Smooth muscle cell (in vitro differentiated cells): ENCODE measurements around the gene MYOZ3. TPM values are rescaled to one million over a fixed set of nuclear protein-coding genes. Genes with fewer than 3 reads are reported as not detected.

Source experiments
- DNase-seq: peaks from one replicate; lab custom pipeline; 2025; ENCODE audit not compliant: unreplicated experiment; lab: John Stamatoyannopoulos, UW
- H2AFZ ChIP-seq: fragments of 200-600 bp; sonication (generic); 2 replicates; pipeline ENCODE4 v1.6.0; 2016; ENCODE audit warnings: antibody characterized with exemption, low read depth, mild to moderate bottlenecking
- H3F3A ChIP-seq: fragments of 200-600 bp; sonication (generic); 2 replicates; pipeline ENCODE4 v1.6.0; 2017; ENCODE audit warnings: antibody characterized with exemption, low read depth
- H3K27ac ChIP-seq: fragments of 200-600 bp; sonication (generic); 2 replicates; pipeline ENCODE4 v1.5.1; 2016; ENCODE audit warnings: low read depth, mild to moderate bottlenecking
- H3K27me3 ChIP-seq: fragments of 200-600 bp; sonication (generic); 2 replicates; pipeline ENCODE4 v1.6.1; 2016; ENCODE audit warnings: low read depth, mild to moderate bottlenecking
- H3K36me3 ChIP-seq: fragments of 200-600 bp; sonication (generic); 2 replicates; pipeline ENCODE4 v1.5.1; 2016; ENCODE audit warnings: low read depth
- H3K4me1 ChIP-seq: fragments of 200-600 bp; sonication (generic); 2 replicates; pipeline ENCODE4 v1.5.1; 2016; ENCODE audit warnings: low read depth
- H3K4me2 ChIP-seq: fragments of 200-600 bp; sonication (generic); 2 replicates; pipeline ENCODE4 v1.6.0; 2016; ENCODE audit warnings: mild to moderate bottlenecking
- H3K4me3 ChIP-seq: fragments of 200-600 bp; sonication (generic); 2 replicates; pipeline ENCODE4 v1.5.1; 2016; ENCODE audit warnings: mild to moderate bottlenecking
- H3K79me2 ChIP-seq: fragments of 200-600 bp; sonication (generic); 2 replicates; pipeline ENCODE4 v1.6.0; 2016; ENCODE audit warnings: low read depth, mild to moderate bottlenecking
- H3K9ac ChIP-seq: fragments of 200-600 bp; sonication (generic); 2 replicates; pipeline ENCODE4 v1.6.0; 2016; ENCODE audit warnings: low read depth
- H3K9me3 ChIP-seq: fragments of 200-600 bp; sonication (generic); replicated peaks from 2 replicates; pipeline ENCODE4 v1.5.1; 2016; ENCODE audit warnings: low read depth
- H4K20me1 ChIP-seq: fragments of 200-600 bp; sonication (generic); 2 replicates; pipeline ENCODE4 v1.6.0; 2016; ENCODE audit warnings: low read depth
- CTCF ChIP-seq: fragments of 200-600 bp; sonication (generic); IDR thresholded peaks from 2 replicates; pipeline ENCODE4 v1.5.1; 2017; ENCODE audit warnings: borderline replicate concordance, mild to moderate bottlenecking, antibody characterized with exemption; ENCODE audit not compliant: insufficient read depth, poor library complexity, severe bottlenecking
- WGBS: methylation state at CpG from one replicate; pipeline ENCODE4 v1.1.7; 2016; ENCODE audit warnings: low lambda C conversion rate; 5-methylcytosine and 5-hydroxymethylcytosine counted together
- polyA plus RNA-seq: library from polyadenylated mRNA; unstranded; fragments of >200 nt; fragmentation: Nextera tagmentation; extraction: Ambion mirVana; gene quantifications from 2 replicates; pipeline ENCODE4 v1.2.1, GENCODE V29; 2016
- total RNA-seq: library from RNA; depleted of rRNA; stranded (reverse); fragments of >200 nt; gene quantifications from 2 replicates; pipeline ENCODE4 v1.2.3, GENCODE V29; 2014

Gene MYOZ3
- total and polyA plus RNA-seq, 2 experiments from 2014 or later = 6.4 to 7.9 TPM

- Histone ChIP-seq H3K79me2 (no peaks in the 10 kb centered on the region), H3K27ac (no peak overlapping the region), H3K27me3 (no peaks in the 10 kb centered on the region), H3F3A (peaks cover 4% of the 10 kb centered on the region), H3K36me3 (no peaks in the 10 kb centered on the region), H3K9me3 (no peaks in the 10 kb centered on the region), H3K4me3 (no peak overlapping the region), H4K20me1 (no peaks in the 10 kb centered on the region), H3K4me2 (no peak overlapping the region), H2AFZ (no peak overlapping the region), H3K9ac (no peak overlapping the region), H3K4me1 (peaks cover 5% of the 10 kb centered on the region)
- WGBS = 100% methylated on average over 1 of the region's 1 CpG
- DNase-seq = no peak
- no peak for TF ChIP-seq CTCF
These were observed 44.5 kb upstream of the MYOZ3 start for GRCh38 chr5:150616506-150616905.

DNA sequence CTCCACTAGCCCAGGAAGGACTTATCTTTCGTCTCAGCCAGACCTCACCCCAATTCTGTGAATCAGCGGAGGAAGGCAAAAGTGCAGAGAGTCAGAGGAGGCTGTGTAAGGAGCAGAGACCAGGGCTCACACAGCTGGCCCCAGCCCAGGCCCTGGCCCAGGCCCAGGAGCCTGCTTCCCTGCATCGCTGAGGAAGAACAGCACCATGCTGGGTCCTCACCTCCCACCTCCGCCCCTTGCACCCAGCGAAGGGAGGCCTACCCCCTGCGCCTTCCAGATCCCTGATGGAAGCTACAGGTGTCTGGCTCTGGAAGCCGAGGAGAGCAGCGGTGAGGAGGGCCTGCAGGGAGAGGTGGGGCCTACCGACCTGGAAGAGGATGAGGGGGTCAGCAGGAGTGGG lies 42.9 kb upstream of the MYOZ3 start:
- WGBS = 88% methylated on average over 9 of the region's 9 CpGs

DNA sequence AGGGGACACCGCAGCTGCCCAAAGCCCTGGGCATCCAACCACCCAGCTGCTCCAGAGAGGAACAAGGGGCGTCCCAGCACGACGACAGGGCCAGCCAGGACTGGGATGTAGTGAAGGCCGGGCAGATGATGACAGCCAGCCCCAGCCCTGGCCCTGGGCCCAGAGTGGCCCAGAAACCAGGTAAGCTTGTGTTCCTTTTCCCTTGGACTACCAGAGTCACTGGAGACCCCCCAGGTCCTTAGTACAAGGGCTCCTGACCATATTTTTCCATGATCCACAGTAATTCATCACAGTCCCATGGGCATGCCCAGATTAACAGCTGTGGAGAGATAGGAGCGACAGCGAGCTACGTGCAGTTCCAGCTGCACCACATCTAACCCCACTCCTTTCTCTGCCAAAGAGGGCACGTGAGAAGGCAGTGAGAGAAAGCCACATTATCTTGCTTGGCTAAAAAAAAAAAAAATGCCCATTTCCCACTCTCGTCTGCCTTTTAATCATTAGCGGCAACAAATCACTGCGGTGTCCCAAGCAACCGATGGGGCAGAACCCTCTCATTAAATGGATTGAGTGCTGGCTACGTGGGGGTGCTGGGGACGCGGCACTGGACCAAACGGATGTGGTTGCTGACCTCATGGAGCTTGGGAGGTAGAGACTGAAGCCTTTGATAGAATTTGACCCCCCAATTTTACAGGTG lies 42.3 kb upstream of the MYOZ3 start:
- H3K27ac ChIP-seq = peak overlapping the region; percentile 76
- DNase-seq = no peak
- H3K9ac ChIP-seq = no peak overlapping the region

More for the DNA sequence above, 42.9 kb upstream of the MYOZ3 start:
- H3K27ac ChIP-seq = peak overlapping the region; percentile 76
- no peaks in the 10 kb centered on the region for H3K9me3 ChIP-seq
- no peak overlapping the region for H3K4me3 ChIP-seq
- H3K4me2 ChIP-seq = no peak overlapping the region
- H3K36me3 ChIP-seq = no peaks in the 10 kb centered on the region
- H3K27me3 ChIP-seq = no peaks in the 10 kb centered on the region
- no peaks in the 10 kb centered on the region for H4K20me1 ChIP-seq
- H3F3A ChIP-seq = peaks cover 8% of the 10 kb centered on the region
- no peak for TF ChIP-seq CTCF
- no peaks in the 10 kb centered on the region for H3K79me2 ChIP-seq
- no peak for DNase-seq
- H2AFZ ChIP-seq = no peak overlapping the region
- no peak overlapping the region for H3K9ac ChIP-seq
- peaks cover 21% of the 10 kb centered on the region for H3K4me1 ChIP-seq

More for the DNA sequence above, 42.3 kb upstream of the MYOZ3 start:
- no peak for TF ChIP-seq CTCF
- H3K36me3 ChIP-seq = no peaks in the 10 kb centered on the region
- H3K4me2 ChIP-seq = peak overlapping the region; percentile 39
- no peaks in the 10 kb centered on the region for H3K9me3 ChIP-seq
- H3F3A ChIP-seq = peaks cover 13% of the 10 kb centered on the region
- no peak overlapping the region for H3K4me3 ChIP-seq
- H2AFZ ChIP-seq = no peak overlapping the region
- 60% methylated on average over 17 of the region's 17 CpGs for WGBS
- H4K20me1 ChIP-seq = no peaks in the 10 kb centered on the region
- peaks cover 25% of the 10 kb centered on the region for H3K4me1 ChIP-seq
- no peaks in the 10 kb centered on the region for H3K27me3 ChIP-seq
- no peaks in the 10 kb centered on the region for H3K79me2 ChIP-seq
